Measurements from ENCODE around the gene CCDC81. TPM values are rescaled to one million over a fixed set of nuclear protein-coding genes. Genes with fewer than 3 reads are reported as not detected.
"Not testable (repeated sequence)": the region's sequence is repeated elsewhere in the genome, so short reads cannot be mapped to it uniquely, and the experiment has no call there.

The CCDC81 gene
- total RNA-seq: 2.9 TPM

GRCh38 chr11:86374586-86374985 lies at the start of gene CCDC81:
TSS of gene CCDC81 (plus strand) at chr11:86374887. CDS start at chr11:86375164, 277 bp downstream.
- peak; percentile 49 for DNase-seq

DNA sequence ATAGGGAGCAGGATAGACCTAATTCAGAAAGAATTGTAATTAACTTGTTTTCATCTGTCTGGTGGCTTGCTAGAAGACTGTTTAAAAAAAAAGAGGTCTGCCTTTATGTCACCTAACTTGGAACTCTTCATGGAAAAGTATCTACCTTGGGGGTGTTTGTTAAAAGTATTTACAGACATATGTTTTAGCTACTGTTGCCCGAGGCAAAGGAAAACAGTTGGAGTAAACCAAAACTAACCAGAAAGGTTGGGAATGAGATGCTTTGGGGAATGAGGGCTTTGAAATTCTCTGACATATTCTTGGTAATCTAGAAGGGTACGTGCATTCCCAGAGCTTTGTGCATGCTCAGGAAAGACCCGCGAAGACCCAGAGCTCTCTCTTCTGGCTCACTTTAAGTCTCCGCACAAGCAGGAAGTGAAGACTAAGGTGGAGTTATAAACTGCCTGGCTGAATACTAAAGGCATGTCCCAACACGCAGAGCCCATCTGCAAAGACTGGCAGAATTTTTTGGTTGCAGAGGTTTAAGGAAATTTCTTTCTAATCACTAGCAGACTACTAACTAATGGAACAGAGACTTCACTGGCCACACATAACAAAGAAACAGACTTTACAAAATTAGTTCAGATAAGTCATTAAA lies 39.4 kb upstream of the CCDC81 start:
- no peak for DNase-seq

DNA sequence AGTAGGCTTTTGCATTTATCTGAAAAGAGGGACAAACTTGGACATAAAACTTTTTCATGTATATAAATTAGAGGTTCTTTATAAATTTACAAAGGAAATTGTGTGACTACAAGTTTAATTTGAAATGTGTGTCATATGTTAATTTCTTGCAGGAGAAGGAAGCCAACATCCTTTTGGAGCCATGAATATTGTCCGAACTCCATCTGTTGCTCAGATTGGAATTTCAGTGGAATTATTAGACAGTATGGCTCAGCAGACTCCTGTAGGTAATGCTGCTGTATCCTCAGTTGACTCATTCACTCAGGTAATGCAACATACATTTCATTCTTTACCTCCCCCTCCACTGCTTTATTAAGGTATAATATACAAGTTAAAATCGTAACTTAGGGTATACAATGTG lies 37.5 kb upstream of the CCDC81 start:
- no peak for DNase-seq

DNA sequence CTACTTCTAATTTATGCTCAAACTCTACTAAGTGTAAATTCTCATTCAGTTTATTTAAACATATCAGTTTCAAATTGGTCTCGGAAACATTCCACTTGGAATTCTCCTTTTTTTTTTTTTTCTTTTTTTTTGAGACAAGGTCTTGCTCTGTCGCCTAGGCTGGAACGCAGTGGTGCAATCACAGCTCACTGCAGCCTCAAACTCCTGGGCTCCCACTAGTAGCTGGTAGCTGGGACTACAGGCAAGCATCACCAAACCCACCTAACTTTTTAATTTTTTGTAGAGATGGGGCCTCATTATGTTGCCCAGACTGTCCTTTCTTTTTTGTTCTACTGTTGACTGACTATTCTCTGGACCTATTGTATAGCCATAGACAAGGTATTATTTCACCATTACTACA lies 33.3 kb upstream of the CCDC81 start:
- DNase-seq: no peak

DNA sequence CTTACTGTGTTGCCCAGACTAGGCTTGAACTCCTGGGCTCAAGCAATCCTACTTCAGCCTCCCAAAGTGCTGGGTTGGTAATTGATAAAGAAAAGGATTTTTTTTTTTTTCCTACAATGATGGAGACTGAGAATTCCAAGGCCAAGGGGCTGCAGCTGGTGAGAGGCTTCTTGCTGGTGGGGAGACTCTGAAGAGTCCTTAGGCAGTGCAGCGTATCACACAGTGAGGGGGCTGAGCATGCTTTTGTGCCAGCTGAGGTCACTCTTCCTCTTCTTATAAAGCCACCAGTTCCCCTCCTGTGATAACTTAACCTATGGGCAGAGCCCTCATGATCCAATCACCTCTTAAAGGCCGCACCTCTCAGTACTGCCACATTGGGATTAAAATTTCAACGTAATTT lies 28.2 kb upstream of the CCDC81 start:
- no peak for DNase-seq

GRCh38 chr11:86355256-86355655 lies 19.4 kb upstream of the CCDC81 start:
- no peak for DNase-seq

DNA sequence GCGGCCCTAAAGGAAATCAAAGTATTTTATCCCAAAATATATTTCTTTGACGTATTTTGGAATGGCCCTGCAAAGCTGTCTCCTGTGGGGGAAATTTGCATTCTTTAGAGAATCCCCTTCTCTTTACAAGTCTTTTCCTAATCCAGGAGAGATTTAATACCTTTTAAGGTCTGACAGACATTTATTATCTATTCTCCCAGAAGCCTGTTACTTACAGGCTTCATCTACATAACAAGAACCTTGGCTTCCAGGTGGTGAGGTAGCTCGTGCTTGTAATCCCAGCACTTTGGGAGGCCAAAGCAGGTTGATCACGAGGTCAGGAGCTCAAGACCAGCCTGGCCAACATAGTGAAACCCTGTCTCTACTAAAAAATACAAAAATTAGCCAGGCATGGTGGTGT lies 17.3 kb upstream of the CCDC81 start:
- DNase-seq: not testable (repeated sequence)

DNA sequence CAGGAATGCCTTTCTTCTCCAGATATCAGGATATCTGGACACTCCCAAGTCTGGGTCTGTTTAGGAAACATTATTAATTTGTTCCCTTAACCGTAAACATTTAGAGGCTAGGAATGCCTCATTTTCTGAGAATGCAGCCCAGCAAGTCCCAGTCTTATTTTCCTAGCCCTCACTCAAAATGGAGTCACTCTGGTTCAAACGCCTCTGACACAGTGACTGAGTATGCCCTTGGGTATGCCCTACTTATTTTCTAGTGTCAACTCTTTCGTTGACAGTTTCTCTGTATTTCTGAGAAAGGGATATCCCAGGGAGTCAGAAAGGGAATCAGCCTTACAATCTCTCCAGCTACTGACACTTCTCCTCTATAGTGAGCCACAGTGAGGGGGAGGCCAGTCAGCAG lies 16.0 kb upstream of the CCDC81 start:
- no peak for DNase-seq

- peak; percentile 49 for DNase-seq
Observed at GRCh38 chr11:86360775-86361395, 13.8 kb upstream of the CCDC81 start.

DNA sequence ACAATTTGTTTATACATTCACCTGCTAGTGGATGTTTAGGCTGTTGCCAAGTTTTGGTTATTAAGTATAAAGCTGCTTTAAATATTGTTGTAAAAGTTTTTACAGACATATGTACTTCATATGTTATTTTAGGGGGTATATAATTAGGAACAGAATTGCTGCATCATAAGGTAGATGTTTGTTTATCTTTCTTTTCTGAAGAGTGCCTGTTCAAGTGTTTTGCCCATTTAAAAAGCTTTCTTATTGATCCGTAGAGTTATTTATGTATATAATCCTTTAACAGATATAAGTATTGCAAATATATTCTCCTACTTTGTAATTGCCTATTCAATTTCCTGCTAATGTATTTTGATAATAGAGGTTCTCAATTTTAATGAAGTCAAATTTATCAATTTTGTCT lies 11.3 kb upstream of the CCDC81 start:
- no peak for DNase-seq

DNA sequence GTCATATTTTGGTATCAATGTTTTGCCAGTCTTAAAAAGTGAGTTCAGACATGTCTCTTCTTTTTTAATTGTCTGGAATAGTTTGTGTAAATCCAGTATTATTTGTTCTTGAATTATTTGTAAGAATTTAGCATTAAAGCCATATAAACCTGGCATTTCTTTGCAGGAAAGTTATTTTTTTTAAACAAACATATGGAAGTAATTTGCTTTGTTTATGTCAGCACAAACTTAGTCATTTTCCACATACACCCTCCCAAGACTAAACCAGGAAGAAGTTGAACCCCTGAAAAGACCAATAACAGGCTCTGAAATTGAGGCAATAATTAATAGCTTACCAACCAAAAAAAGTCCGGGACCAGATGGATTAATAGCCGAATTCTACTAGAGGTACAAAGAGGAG lies 9.1 kb upstream of the CCDC81 start:
- DNase-seq: peak; percentile 16

GRCh38 chr11:86369668-86370067 lies 5.0 kb upstream of the CCDC81 start:
- DNase-seq: no peak

DNA sequence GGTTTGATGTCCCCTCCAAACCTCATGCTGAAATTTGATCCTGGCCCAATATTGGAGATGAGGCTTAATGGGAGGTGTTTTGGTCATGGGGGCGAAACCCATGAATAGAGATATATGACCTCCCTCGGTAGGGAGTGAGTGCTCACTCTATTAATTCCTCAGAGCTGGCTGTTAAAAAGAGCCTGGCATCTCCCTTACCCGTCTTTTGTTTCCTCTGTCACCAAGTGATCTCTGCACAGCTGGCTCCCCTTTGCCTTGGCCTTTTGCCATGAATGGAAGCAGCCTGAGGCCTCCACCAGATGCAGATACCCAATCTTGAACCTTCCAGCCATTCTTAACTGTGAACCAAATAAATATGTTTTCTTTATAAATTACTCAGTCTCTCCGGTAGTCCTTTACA lies 4.5 kb upstream of the CCDC81 start:
- no peak for DNase-seq

DNA sequence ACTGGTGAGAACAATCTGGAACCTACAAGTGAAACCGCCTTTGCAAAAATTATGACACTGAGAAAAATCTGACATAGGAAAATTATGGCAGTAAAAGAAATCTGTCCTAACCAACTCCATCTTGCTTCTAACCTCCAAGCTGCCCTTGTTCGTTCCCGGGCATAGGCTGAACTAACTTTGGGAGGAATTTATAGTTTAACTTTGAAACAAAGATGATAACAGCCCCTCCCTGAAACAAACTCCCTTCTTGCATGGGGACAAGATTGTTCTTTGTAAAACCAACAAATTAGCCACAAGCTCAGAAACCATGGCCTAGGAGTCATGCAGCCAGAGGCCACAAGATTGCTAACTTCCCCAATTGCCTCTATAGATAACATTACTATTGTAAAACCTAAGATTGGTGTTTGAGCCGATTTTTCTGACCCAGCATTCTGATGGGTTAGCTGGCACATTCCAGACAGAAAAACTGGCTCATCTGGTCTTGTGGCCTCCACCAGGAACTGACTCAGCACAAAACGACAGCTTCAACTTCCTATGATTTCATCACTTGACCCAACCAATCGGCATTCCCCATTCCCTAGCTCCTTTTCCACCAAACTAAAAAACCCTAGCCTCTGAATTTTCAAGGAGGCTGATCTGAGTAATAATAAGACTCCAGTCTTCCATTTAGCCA lies 3.6 kb upstream of the CCDC81 start:
- no peak for DNase-seq

DNA sequence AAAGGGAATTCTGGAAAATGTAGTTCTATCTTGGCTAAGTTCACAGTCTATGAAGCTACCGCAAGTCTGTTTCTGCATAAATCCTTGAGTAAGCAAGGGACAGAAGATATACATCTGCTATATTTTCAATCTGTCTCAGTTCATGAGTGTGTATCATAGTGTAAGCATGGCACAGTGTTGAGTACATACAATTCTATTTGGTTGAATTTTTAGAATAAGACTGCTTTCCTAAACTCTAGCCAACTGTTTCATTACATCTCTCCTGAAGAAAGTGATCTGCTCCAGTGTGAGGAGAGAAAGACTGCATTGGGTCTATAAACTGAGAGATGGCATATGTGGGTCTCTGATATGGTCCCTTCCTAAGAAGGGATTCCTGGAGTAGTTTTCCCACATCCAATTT lies 2.6 kb upstream of the CCDC81 start:
- no peak for DNase-seq

DNA sequence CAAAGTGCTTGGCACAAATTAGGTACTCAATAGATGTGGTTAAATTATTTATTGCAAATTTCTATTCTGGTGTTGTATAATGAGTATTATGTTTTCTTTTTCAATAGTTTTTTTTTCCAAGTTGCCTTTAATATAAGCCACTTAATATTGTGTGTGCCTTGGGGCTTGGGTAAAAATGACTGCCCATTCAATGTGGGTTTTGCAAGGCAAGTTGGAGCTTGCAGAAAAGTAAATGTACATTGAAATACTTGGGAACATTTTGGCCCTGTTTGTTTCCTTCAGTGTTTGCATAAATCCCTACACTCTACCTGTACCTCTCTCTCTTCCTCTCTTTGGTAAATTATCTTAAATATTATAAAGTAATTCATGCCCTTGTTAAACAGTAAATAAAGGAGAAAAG lies 2.1 kb upstream of the CCDC81 start:
- no peak for DNase-seq

GRCh38 chr11:86374069-86374468 lies 618 bp upstream of the CCDC81 start:
- DNase-seq: no peak

DNA sequence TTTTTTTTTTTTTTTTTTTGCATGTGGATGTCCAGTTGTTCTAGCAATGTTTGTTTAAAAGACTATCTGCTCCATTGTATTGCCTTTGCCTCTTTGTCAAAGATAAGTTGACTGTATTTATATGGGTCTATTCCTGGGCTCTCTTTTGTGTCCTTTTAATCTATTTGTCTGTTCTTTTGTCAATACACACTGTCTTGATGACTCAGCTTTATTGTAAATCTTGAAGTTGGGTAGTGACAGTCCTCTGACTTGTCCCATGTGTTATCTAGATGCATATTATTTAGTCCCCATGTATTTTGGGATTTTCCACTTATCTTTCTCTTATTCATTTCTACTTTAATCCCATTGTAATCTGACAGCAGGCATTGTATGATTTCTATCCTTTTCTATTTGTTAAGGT lies 3.3 kb downstream of the CCDC81 start:
- no peak for DNase-seq

GRCh38 chr11:86380295-86381059 lies 5.8 kb downstream of the CCDC81 start:
- no peak for DNase-seq

- DNase-seq: peak; percentile 45
Observed at GRCh38 chr11:86383041-86383955, 8.6 kb downstream of the CCDC81 start.

DNA sequence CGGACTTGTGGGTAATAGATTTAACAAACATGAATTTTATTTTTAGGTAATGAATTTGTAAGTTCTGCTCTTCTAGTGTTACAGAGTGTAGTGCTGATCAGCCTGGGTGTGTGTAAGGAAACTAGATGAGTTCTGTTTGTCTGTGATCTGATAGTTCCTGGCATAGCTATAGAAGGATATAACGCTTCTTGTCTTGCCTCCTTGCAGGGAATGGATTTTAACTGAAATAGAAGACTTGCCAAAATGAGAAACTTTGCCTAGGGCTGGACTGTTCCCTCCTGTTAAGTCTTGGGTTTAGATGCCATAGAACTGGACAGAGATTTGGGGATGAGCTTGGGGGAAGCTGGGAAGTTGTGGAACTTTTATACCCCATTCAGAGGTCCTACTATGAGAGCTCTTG lies 11.6 kb downstream of the CCDC81 start:
- no peak for DNase-seq

DNA sequence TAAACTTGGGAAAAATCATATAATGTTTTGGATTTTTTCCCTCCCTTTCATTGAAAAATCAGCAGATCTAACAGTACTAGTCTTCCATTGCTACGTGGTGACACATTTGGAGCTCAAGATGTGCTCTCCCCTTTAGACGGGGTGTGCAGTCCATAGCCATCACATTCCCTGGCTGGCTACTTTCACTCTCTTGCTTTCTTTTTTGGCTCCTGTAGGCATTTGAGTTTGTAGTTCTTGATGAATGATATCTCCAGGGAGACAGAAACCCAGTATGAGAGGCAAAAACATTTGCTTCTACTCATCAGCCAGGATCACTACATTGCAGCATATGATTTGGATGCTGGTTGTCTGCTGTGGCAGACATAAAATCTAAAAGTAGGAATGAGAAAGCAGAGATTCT lies 12.1 kb downstream of the CCDC81 start:
- DNase-seq: peak; percentile 20

Measured in tongue (tissue), 2 donors.